Measurements from ENCODE around the gene PAX2.

PAX2 gene

GRCh38 chr10:100780324-100780723 lies 34.9 kb downstream of the PAX2 start (continued):
- TF ChIP-seq POU6F1 (CRISPR knock-in tag; IDR thresholded peaks at IDR 0.05; ENCODE audit: borderline replicate concordance, low read depth) = no peak

- TF ChIP-seq ESRRG (CRISPR knock-in tag; IDR thresholded peaks at IDR 0.05) (no peak), BACH2 (CRISPR knock-in tag; IDR thresholded peaks at IDR 0.05; ENCODE audit: borderline replicate concordance) (no peak), TOX (CRISPR knock-in tag; IDR thresholded peaks at IDR 0.05; ENCODE audit: borderline replicate concordance) (no peak), ZFP30 (CRISPR knock-in tag; IDR thresholded peaks at IDR 0.05) (no peak), ZFP3 (CRISPR knock-in tag; IDR thresholded peaks at IDR 0.05) (no peak), OSR1 (CRISPR knock-in tag; IDR thresholded peaks at IDR 0.05) (no peak), CSDC2 (CRISPR knock-in tag; IDR thresholded peaks at IDR 0.05) (no peak), ZNF8 (CRISPR knock-in tag; IDR thresholded peaks at IDR 0.05) (no peak)
- no peak for ATAC-seq
Observed at GRCh38 chr10:100781145-100781665, 35.8 kb downstream of the PAX2 start.

GRCh38 chr10:100782461-100783244 lies 37.3 kb downstream of the PAX2 start:
- no peak for ATAC-seq
- TF ChIP-seq SNAI2 (CRISPR knock-in tag; IDR thresholded peaks at IDR 0.05) (no peak), RARB (CRISPR knock-in tag; IDR thresholded peaks at IDR 0.05) (no peak), TCF4 (CRISPR knock-in tag; IDR thresholded peaks at IDR 0.05; ENCODE audit: borderline replicate concordance) (no peak), CSDC2 (CRISPR knock-in tag; IDR thresholded peaks at IDR 0.05) (no peak)

- ATAC-seq = no peak
- TF ChIP-seq ZC3H10 (CRISPR knock-in tag; IDR thresholded peaks at IDR 0.05) = no peak
- TF ChIP-seq BACH2 (CRISPR knock-in tag; IDR thresholded peaks at IDR 0.05; ENCODE audit: borderline replicate concordance) = no peak
- TF ChIP-seq ZNF70 (CRISPR knock-in tag; IDR thresholded peaks at IDR 0.05) = no peak
- no peak for TF ChIP-seq GLIS3 (CRISPR knock-in tag; IDR thresholded peaks at IDR 0.05)
- TF ChIP-seq ZFP3 (CRISPR knock-in tag; IDR thresholded peaks at IDR 0.05) = no peak
- no peak for TF ChIP-seq ARNTL (CRISPR knock-in tag; IDR thresholded peaks at IDR 0.05; ENCODE audit: borderline replicate concordance, low read depth)
- TF ChIP-seq TSHZ2 (CRISPR knock-in tag; IDR thresholded peaks at IDR 0.05) = no peak
- TF ChIP-seq ZNF565 (CRISPR knock-in tag; conservative IDR thresholded peaks at IDR 0.05; ENCODE audit: low read depth) = no peak
- no peak for TF ChIP-seq POU6F1 (CRISPR knock-in tag; IDR thresholded peaks at IDR 0.05; ENCODE audit: borderline replicate concordance, low read depth)
- TF ChIP-seq OSR1 (CRISPR knock-in tag; IDR thresholded peaks at IDR 0.05) = no peak
- TF ChIP-seq TOX (CRISPR knock-in tag; IDR thresholded peaks at IDR 0.05; ENCODE audit: borderline replicate concordance) = no peak
- no peak for TF ChIP-seq SNAI2 (CRISPR knock-in tag; IDR thresholded peaks at IDR 0.05)
- no peak for TF ChIP-seq PPARA (CRISPR knock-in tag; IDR thresholded peaks at IDR 0.05; ENCODE audit: borderline replicate concordance)
- no peak for TF ChIP-seq CREB5 (CRISPR knock-in tag; IDR thresholded peaks at IDR 0.05; ENCODE audit: low read depth)
- no peak for TF ChIP-seq ESRRG (CRISPR knock-in tag; IDR thresholded peaks at IDR 0.05)
- TF ChIP-seq CSDC2 (CRISPR knock-in tag; IDR thresholded peaks at IDR 0.05) = no peak
- no peak for TF ChIP-seq RARB (CRISPR knock-in tag; IDR thresholded peaks at IDR 0.05)
- no peak for TF ChIP-seq ZFP30 (CRISPR knock-in tag; IDR thresholded peaks at IDR 0.05)
Observed at GRCh38 chr10:100784126-100784525, 38.7 kb downstream of the PAX2 start.

All from SK-N-SH treated with all-trans-retinoic acid at 6 μM for 48 hours (cell line).